ENCODE results near the gene C1QTNF12. TPM values are rescaled to one million over a fixed set of nuclear protein-coding genes. Genes with fewer than 3 reads are reported as not detected.

C1QTNF12 gene
- total RNA-seq, 1 experiment from 2014 or later, result 4.4 TPM

DNA sequence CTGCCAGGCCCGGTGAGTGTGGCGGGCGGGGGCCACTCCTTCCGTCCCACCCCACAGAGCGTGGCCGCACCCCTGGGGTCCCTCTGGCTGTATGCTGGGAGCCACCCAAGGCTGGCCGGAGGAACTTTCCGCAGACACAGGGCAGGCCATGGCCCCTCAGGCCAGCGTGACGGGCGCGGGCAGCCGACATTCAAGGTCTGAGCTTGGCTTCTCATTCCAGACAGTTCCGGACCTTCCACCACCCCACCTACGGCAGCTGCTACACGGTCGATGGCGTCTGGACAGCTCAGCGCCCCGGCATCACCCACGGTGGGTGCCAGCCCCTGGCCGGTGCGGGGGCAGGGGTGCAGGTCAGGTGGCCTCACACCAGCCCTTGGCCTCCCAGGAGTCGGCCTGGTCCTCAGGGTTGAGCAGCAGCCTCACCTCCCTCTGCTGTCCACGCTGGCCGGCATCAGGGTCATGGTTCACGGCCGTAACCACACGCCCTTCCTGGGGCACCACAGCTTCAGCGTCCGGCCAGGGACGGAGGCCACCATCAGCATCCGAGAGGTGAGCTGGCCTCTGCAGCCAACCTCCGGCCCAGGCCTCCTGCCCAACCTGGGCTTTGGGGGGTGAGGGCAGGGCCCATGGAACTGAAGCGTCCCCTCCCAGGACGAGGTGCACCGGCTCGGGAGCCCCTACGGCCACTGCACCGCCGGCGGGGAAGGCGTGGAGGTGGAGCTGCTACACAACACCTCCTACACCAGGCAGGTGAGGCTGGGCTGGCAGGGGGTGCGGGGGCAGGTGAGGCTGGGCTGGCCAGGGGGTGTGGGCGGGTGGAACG, 41.0 kb upstream of the C1QTNF12 start:
- Histone ChIP-seq H3K9me3 (ENCODE audit: low read depth, low read length, poor library complexity, severe bottlenecking) (no peaks in the 10 kb centered on the region), H3K4me1 (ENCODE audit: insufficient read depth, low read length, poor library complexity, severe bottlenecking) (no peaks in the 10 kb centered on the region), H3K27ac (ENCODE audit: low read depth, low read length, poor library complexity, severe bottlenecking) (no peak overlapping the region), H3K4me3 (ENCODE audit: low read depth, low read length, poor library complexity, severe bottlenecking) (no peak overlapping the region), H3K27me3 (replicated peaks; ENCODE audit: insufficient read depth, low read depth, low read length, poor library complexity) (no peaks in the 10 kb centered on the region), H3K36me3 (ENCODE audit: insufficient read depth, low read length, poor library complexity, severe bottlenecking) (no peaks in the 10 kb centered on the region)
- TF ChIP-seq, protein P1, sequence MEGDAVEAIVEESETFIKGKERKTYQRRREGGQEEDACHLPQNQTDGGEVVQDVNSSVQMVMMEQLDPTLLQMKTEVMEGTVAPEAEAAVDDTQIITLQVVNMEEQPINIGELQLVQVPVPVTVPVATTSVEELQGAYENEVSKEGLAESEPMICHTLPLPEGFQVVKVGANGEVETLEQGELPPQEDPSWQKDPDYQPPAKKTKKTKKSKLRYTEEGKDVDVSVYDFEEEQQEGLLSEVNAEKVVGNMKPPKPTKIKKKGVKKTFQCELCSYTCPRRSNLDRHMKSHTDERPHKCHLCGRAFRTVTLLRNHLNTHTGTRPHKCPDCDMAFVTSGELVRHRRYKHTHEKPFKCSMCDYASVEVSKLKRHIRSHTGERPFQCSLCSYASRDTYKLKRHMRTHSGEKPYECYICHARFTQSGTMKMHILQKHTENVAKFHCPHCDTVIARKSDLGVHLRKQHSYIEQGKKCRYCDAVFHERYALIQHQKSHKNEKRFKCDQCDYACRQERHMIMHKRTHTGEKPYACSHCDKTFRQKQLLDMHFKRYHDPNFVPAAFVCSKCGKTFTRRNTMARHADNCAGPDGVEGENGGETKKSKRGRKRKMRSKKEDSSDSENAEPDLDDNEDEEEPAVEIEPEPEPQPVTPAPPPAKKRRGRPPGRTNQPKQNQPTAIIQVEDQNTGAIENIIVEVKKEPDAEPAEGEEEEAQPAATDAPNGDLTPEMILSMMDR (conservative IDR thresholded peaks at IDR 0.05; ENCODE audit: low read depth, low read length), result no peak
- no peak for TF ChIP-seq EZH2 (IDR thresholded peaks at IDR 0.05; ENCODE audit: borderline replicate concordance, low read depth, low read length, poor library complexity, severe bottlenecking)
- intact Hi-C loops (cut with micrococcal nuclease; ENCODE audit: unreplicated experiment), result no loop called here
- ChIA-PET POLR2A (ENCODE audit: low non-redundant PET) (no interaction called here), CTCF (no interaction called here)
- no TSS peak for BruUV-seq (replicated peaks)
- no peak for DNase-seq (ENCODE audit: low spot score)

DNA sequence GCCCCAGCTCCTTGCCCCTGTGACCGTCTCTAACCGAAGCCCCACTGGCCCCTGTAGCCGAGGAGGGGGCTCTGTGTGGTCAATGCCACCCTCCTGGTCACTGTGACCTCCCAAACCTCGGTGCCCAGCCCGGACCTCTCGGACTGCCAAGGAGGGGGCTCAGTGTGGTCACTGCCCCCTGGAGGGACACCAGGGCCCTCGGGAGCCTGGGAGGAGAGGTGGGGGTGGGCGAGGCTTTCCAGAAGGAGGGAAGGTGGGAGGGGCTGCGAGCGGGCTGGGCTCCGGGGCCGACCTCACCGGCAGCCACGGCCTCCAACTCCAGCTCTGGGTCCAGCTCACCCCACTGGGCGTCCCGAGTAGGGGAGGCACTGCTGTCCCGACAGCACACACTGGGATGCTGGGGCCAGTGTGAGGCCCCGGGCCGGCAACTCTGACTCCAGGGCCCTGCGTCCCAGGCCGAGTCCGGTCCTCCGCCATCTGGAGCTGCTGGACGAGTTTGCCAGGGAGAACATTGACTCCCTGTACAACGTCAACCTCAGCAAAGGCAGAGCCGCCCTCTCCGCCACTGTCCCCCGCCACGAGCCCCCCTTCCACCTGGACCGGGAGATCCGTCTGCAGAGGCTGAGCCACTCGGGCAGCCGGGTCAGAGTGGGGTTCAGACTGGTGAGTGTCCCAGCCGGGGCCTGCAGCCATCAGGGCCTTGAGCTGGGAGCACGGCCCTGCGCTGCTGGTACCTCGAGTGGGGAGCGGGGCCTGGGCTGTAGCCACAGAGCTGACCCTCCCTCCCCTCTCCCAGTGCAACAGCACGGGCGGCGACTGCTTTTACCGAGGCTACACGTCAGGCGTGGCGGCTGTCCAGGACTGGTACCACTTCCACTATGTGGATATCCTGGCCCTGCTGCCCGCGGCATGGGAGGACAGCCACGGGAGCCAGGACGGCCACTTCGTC, 40.1 kb upstream of the C1QTNF12 start:
- POLR2A ChIA-PET (ENCODE audit: low non-redundant PET), result no interaction called here
- no TSS peak for BruUV-seq (replicated peaks)

DNA sequence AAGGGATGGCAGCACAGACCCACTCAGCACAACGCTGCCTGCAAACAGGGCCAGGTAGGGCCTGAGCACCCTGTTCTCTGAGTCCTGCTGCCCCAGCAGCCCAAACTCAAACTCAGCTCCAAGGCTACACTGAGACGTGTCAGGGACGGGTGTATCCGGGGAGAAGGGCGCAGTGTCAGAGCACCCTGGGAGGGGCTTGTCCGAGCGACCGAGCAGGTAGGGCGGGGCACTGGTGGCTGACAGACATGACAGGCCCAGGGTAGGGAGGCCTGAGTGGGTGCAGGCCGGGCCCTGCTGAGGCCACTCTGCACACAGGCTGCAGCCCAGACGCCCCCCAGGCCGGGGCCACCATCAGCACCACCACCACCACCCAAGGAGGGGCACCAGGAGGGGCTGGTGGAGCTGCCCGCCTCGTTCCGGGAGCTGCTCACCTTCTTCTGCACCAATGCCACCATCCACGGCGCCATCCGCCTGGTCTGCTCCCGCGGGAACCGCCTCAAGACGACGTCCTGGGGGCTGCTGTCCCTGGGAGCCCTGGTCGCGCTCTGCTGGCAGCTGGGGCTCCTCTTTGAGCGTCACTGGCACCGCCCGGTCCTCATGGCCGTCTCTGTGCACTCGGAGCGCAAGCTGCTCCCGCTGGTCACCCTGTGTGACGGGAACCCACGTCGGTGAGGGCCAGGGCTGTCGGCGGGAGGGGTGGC, 39.2 kb upstream of the C1QTNF12 start:
- Histone ChIP-seq H3K9me3 (ENCODE audit: low read depth, low read length, poor library complexity, severe bottlenecking) (no peaks in the 10 kb centered on the region), H3K27me3 (replicated peaks; ENCODE audit: insufficient read depth, low read depth, low read length, poor library complexity) (no peaks in the 10 kb centered on the region), H3K36me3 (ENCODE audit: insufficient read depth, low read length, poor library complexity, severe bottlenecking) (no peaks in the 10 kb centered on the region), H3K4me3 (ENCODE audit: low read depth, low read length, poor library complexity, severe bottlenecking) (no peak overlapping the region), H3K4me1 (ENCODE audit: insufficient read depth, low read length, poor library complexity, severe bottlenecking) (no peaks in the 10 kb centered on the region), H3K27ac (ENCODE audit: low read depth, low read length, poor library complexity, severe bottlenecking) (no peak overlapping the region)
- no TSS peak for BruUV-seq (replicated peaks)
- DNase-seq (ENCODE audit: low spot score), result no peak
- ChIA-PET CTCF (no interaction called here), POLR2A (ENCODE audit: low non-redundant PET) (no interaction called here)
- TF ChIP-seq, protein P1 (conservative IDR thresholded peaks at IDR 0.05; ENCODE audit: low read depth, low read length), result no peak
- TF ChIP-seq EZH2 (IDR thresholded peaks at IDR 0.05; ENCODE audit: borderline replicate concordance, low read depth, low read length, poor library complexity, severe bottlenecking), result no peak
- intact Hi-C loops (cut with micrococcal nuclease; ENCODE audit: unreplicated experiment), result no loop called here

More for the DNA sequence above, 40.1 kb upstream of the C1QTNF12 start:
- no peaks in the 10 kb centered on the region for H3K27me3 ChIP-seq (replicated peaks; ENCODE audit: insufficient read depth, low read depth, low read length, poor library complexity)
- H3K4me1 ChIP-seq (ENCODE audit: insufficient read depth, low read length, poor library complexity, severe bottlenecking), result no peaks in the 10 kb centered on the region
- H3K36me3 ChIP-seq (ENCODE audit: insufficient read depth, low read length, poor library complexity, severe bottlenecking), result no peaks in the 10 kb centered on the region
- no peak for TF ChIP-seq EZH2 (IDR thresholded peaks at IDR 0.05; ENCODE audit: borderline replicate concordance, low read depth, low read length, poor library complexity, severe bottlenecking)
- TF ChIP-seq, protein P1 (conservative IDR thresholded peaks at IDR 0.05; ENCODE audit: low read depth, low read length), result no peak
- DNase-seq (ENCODE audit: low spot score), result no peak
- no peaks in the 10 kb centered on the region for H3K9me3 ChIP-seq (ENCODE audit: low read depth, low read length, poor library complexity, severe bottlenecking)
- no peak overlapping the region for H3K4me3 ChIP-seq (ENCODE audit: low read depth, low read length, poor library complexity, severe bottlenecking)
- intact Hi-C loops (cut with micrococcal nuclease; ENCODE audit: unreplicated experiment), result no loop called here
- H3K27ac ChIP-seq (ENCODE audit: low read depth, low read length, poor library complexity, severe bottlenecking), result no peak overlapping the region
- CTCF ChIA-PET, result no interaction called here

All from A673 (cell line).